B cell (primary cell): Measurements from ENCODE around the gene AK4. TPM values are rescaled to one million over a fixed set of nuclear protein-coding genes. Genes with fewer than 3 reads are reported as not detected.

ENCODE experiments used
- ATAC-seq: fragments of 200-7000 bp; cut with Tn5 transposase; one replicate; pipeline ENCODE4 v1.10.0; 2021; ENCODE audit warnings: low read depth, mild to moderate bottlenecking, moderate number of reproducible peaks, moderate library complexity
- CTCF ChIA-PET: fragments of 350-600 bp; sonication (Branson Sonifier 250); formaldehyde crosslinking; loops from one replicate; lab custom pipeline; 2021; ENCODE audit warnings: antibody characterized with exemption, inconsistent platforms; lab: Charles Lee
- POLR2A ChIA-PET: fragments of 350-600 bp; sonication (Branson Sonifier 250); formaldehyde crosslinking; loops from one replicate; lab custom pipeline; 2021; ENCODE audit warnings: antibody characterized with exemption; lab: Charles Lee
- DNase-seq: peaks from one replicate; pipeline ENCODE4 v3.0.0; 2013
- H2AFZ ChIP-seq: 2 replicates; pipeline ENCODE4 v1.6.1; 2012; ENCODE audit warnings: mild to moderate bottlenecking, low read depth, low read length; ENCODE audit not compliant: insufficient read depth, poor library complexity, severe bottlenecking
- H3K27ac ChIP-seq, 2 donors: 1 replicate in 1 of 2; 2 replicates in 1 of 2; pipeline ENCODE4 v1.5.1; 2012 to 2013; ENCODE audit warnings: low read length in 2 of 2, mild to moderate bottlenecking in 2 of 2, moderate library complexity in 1 of 2
- H3K27me3 ChIP-seq, 4 experiments: fragments of 200-600 bp in 1 of 4; sonication (generic) in 1 of 4; replicated peaks in 1 of 4; 1 replicate in 2 of 4; 2 replicates in 2 of 4; pipeline versions ENCODE4 v1.6.1 to v1.7.0; 2013 to 2016; ENCODE audit warnings: low read length in 3 of 4, mild to moderate bottlenecking in 2 of 4, mixed read lengths in 1 of 4, moderate library complexity in 1 of 4; ENCODE audit not compliant: insufficient read depth in 4 of 4, control insufficient read depth in 3 of 4; ENCODE audit errors: control extremely low read depth in 1 of 4
- H3K36me3 ChIP-seq, 2 experiments: replicated peaks in 1 of 2; 1 replicate in 1 of 2; 2 replicates in 1 of 2; pipeline versions ENCODE4 v1.6.1 to v1.7.1; 2013; ENCODE audit warnings: low read length in 1 of 2; ENCODE audit not compliant: insufficient read depth in 2 of 2, control insufficient read depth in 1 of 2; ENCODE audit errors: control extremely low read depth in 1 of 2, extremely low read depth in 1 of 2
- H3K4me1 ChIP-seq, 2 donors: fragments of 200-600 bp in 1 of 2; sonication (generic) in 1 of 2; 1 replicate in 1 of 2; 2 replicates in 1 of 2; pipeline versions ENCODE4 v1.5.1 to v1.6.1; 2013 to 2017; ENCODE audit warnings: low read length in 2 of 2; ENCODE audit not compliant: control insufficient read depth in 2 of 2, insufficient read depth in 2 of 2
- H3K4me2 ChIP-seq: replicated peaks from 2 replicates; pipeline ENCODE3; 2012; ENCODE audit warnings: mild to moderate bottlenecking, low read depth, low read length; ENCODE audit not compliant: poor library complexity, severe bottlenecking
- H3K4me3 ChIP-seq, 5 experiments: fragments of 200-600 bp in 1 of 5; sonication (generic) in 1 of 5; 1 replicate in 3 of 5; 2 replicates in 2 of 5; pipeline versions ENCODE4 v1.5.1 to v1.7.0; 2011 to 2016; ENCODE audit warnings: low read length in 4 of 5, mild to moderate bottlenecking in 4 of 5, low read depth in 2 of 5, control low read depth in 1 of 5, moderate library complexity in 1 of 5; ENCODE audit not compliant: insufficient read depth in 1 of 5; ENCODE audit errors: control extremely low read depth in 1 of 5, extremely low read depth in 1 of 5
- H3K79me2 ChIP-seq: fragments of 200-600 bp; sonication (generic); one replicate; pipeline ENCODE4 v1.6.0; 2016; ENCODE audit warnings: low read length; ENCODE audit not compliant: control insufficient read depth, insufficient read depth
- H3K9ac ChIP-seq: fragments of 200-600 bp; sonication (generic); 2 replicates; pipeline ENCODE4 v1.6.1; 2017; ENCODE audit warnings: mild to moderate bottlenecking, low read length, moderate library complexity
- H3K9me3 ChIP-seq, 3 donors: one replicate each; pipeline versions ENCODE4 v1.6.1 to v1.7.1; 2013; ENCODE audit warnings: low read length in 2 of 3; ENCODE audit not compliant: control insufficient read depth in 2 of 3, insufficient read depth in 1 of 3; ENCODE audit errors: control extremely low read depth in 1 of 3
- H4K20me1 ChIP-seq: 2 replicates; pipeline ENCODE4 v1.6.0; 2012; ENCODE audit warnings: mild to moderate bottlenecking, low read length; ENCODE audit not compliant: insufficient read depth, control insufficient read depth, poor library complexity, severe bottlenecking
- H3K27ac Mint-ChIP-seq: one replicate; pipeline ENCODE4 v1.8.0; 2021; ENCODE audit warnings: mixed read lengths
- H3K27me3 Mint-ChIP-seq: one replicate; pipeline ENCODE4 v1.8.0; 2021; ENCODE audit warnings: mixed read lengths
- H3K4me1 Mint-ChIP-seq: one replicate; pipeline ENCODE4 v1.8.0; 2021; ENCODE audit warnings: mixed read lengths
- H3K4me3 Mint-ChIP-seq: one replicate; pipeline ENCODE4 v1.8.0; 2021; ENCODE audit warnings: mixed read lengths
- H3K9me3 Mint-ChIP-seq: one replicate; pipeline ENCODE4 v1.8.0; 2022; ENCODE audit warnings: mixed read lengths; ENCODE audit not compliant: insufficient read depth
- CTCF ChIP-seq: fragments of 200-600 bp; IDR thresholded peaks from one replicate; pipeline ENCODE4 v1.8.0; 2022; ENCODE audit warnings: antibody characterized with exemption, mild to moderate bottlenecking
- EZH2 ChIP-seq: IDR thresholded peaks from 2 replicates; pipeline ENCODE4 v1.6.1; 2012; ENCODE audit warnings: borderline replicate concordance, low read depth, mild to moderate bottlenecking, moderate library complexity, low read length; ENCODE audit not compliant: insufficient read depth, poor library complexity, severe bottlenecking
- WGBS: methylation state at CpG from one replicate; pipeline ENCODE4 v1.1.5; 2013; ENCODE audit warnings: missing lambda C conversion rate; ENCODE audit not compliant: insufficient coverage; 5-methylcytosine and 5-hydroxymethylcytosine counted together
- intact Hi-C: fragments of 100-400 bp; cut with micrococcal nuclease; formaldehyde crosslinking; loops from one replicate; pipeline ENCODE4 v1.10.0; 2022
- polyA plus RNA-seq: library from polyadenylated mRNA; depleted of rRNA; stranded (reverse); fragments of >200 nt; gene quantifications from 2 replicates; pipeline ENCODE4 v1.2.3, GENCODE V29; 2012
- total RNA-seq, 2 donors: library from RNA; stranded (reverse); fragments of 120-200 nt in 1 of 2; gene quantifications; 1 replicate in 1 of 2; 2 replicates in 1 of 2; pipeline versions ENCODE4 v1.2.3 to v1.2.4, GENCODE V29; 2013 to 2022

Gene AK4
- total and polyA plus RNA-seq, 2 donors (not counting 1 experiment from before 2014, with no cell fraction given): 0.34 TPM; not detected in 1

- ATAC-seq (no peak), DNase-seq (no peak)
- H3K79me2 ChIP-seq: no peaks in the 10 kb centered on the region
- POLR2A ChIA-PET: no interaction called here
- H3K9ac ChIP-seq: no peak overlapping the region
- intact Hi-C loops: no loop called here
- CTCF ChIA-PET: interaction anchor here (1.9 to 3.4 kb wide), 3 partner anchors 9 to 142 kb away, joined by 5 to 14 read pairs (median 8); no protein-coding TSS in a partner anchor
- H3K36me3 ChIP-seq: no peaks in the 10 kb centered on the region
- Mint-ChIP-seq H3K4me3 (no peak overlapping the region), H3K4me1 (peaks cover 3% of the 10 kb centered on the region), H3K27ac (no peak overlapping the region), H3K27me3 (peaks cover 2% of the 10 kb centered on the region), H3K9me3 (no peaks in the 10 kb centered on the region)
- no CpG with 5 or more reads among the region's 2 CpGs for WGBS
- no peaks in the 10 kb centered on the region for H4K20me1 ChIP-seq
- H3K9me3 ChIP-seq: no peaks in the 10 kb centered on the region
- TF ChIP-seq EZH2: no peak
- H3K4me2 ChIP-seq: no peak overlapping the region
- H3K27me3 ChIP-seq: no peaks in the 10 kb centered on the region
- H3K27ac ChIP-seq: no peak overlapping the region
- H3K4me1 ChIP-seq: no peaks in the 10 kb centered on the region
- H3K4me3 ChIP-seq: no peak overlapping the region
- no peak overlapping the region for H2AFZ ChIP-seq
Measured at GRCh38 chr1:65206836-65207235, 58.8 kb downstream of the AK4 start.

- intact Hi-C loops: no loop called here
- H3K27ac ChIP-seq: no peak overlapping the region
- CTCF ChIA-PET: interaction anchor here (1.5 to 3.4 kb wide), 4 partner anchors 9 to 145 kb away, joined by 4 to 14 read pairs (median 6); no protein-coding TSS in a partner anchor
- H3K4me3 ChIP-seq: no peak overlapping the region
- no peaks in the 10 kb centered on the region for H3K79me2 ChIP-seq
- H3K27me3 ChIP-seq: no peaks in the 10 kb centered on the region
- TF ChIP-seq EZH2 (no peak), CTCF (no peak)
- DNase-seq (no peak), ATAC-seq (no peak)
- no peak overlapping the region for H3K9ac ChIP-seq
- Mint-ChIP-seq H3K4me3 (no peak overlapping the region), H3K27me3 (peaks cover 2% of the 10 kb centered on the region), H3K27ac (no peak overlapping the region), H3K9me3 (no peaks in the 10 kb centered on the region), H3K4me1 (peaks cover 3% of the 10 kb centered on the region)
- no peak overlapping the region for H3K4me2 ChIP-seq
- POLR2A ChIA-PET: interaction anchor here (0.7 kb wide), 1 partner anchor 39 kb away, joined by 3 read pairs; no protein-coding TSS in a partner anchor
- no peaks in the 10 kb centered on the region for H3K36me3 ChIP-seq
- WGBS: 30% methylated on average over 4 of the region's 4 CpGs
- H4K20me1 ChIP-seq: no peaks in the 10 kb centered on the region
- H3K4me1 ChIP-seq: no peaks in the 10 kb centered on the region
- H2AFZ ChIP-seq: peak overlapping the region; percentile 48
- H3K9me3 ChIP-seq: no peaks in the 10 kb centered on the region
Measured at GRCh38 chr1:65207317-65207716, 59.3 kb downstream of the AK4 start.
